ENCODE measurements around the gene TDRD9.

DNA sequence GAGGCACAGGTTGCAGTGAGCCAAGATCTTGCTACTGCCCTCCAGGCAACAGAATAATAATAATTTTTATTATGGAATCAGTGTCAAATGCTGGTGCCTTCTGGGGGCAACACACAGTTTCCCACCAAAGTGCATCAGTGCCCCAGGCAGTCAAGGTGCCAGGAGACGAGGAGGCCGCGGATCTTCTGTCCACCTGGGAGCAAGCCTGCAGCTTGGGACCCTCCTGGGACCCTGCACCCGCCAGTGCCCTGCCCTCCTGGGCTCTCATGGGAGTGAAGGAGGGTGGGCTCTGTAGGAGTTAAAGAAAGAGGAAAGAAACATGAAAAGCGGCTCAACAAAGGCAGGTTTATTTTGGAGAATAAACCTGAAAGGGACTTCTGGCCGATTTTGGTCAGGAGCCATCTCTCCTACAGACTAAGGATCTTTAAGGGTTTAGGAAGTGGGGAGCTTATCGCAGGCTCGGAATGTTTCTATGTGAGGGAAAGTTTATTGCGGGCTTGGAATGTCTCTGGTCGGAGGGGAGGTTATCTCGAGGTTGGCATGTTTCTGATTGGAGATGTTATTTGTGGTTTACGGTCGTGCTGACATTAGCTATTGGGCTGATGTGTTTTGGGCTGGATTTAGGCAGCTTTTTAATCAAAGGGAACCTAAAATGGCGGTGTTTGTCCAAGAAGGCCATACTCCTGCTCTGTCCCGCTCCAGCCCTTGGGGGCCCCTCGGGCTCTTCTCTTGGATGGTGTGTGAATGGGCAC, 156.2 kb downstream of the TDRD9 start:
- TF ChIP-seq, protein P1, sequence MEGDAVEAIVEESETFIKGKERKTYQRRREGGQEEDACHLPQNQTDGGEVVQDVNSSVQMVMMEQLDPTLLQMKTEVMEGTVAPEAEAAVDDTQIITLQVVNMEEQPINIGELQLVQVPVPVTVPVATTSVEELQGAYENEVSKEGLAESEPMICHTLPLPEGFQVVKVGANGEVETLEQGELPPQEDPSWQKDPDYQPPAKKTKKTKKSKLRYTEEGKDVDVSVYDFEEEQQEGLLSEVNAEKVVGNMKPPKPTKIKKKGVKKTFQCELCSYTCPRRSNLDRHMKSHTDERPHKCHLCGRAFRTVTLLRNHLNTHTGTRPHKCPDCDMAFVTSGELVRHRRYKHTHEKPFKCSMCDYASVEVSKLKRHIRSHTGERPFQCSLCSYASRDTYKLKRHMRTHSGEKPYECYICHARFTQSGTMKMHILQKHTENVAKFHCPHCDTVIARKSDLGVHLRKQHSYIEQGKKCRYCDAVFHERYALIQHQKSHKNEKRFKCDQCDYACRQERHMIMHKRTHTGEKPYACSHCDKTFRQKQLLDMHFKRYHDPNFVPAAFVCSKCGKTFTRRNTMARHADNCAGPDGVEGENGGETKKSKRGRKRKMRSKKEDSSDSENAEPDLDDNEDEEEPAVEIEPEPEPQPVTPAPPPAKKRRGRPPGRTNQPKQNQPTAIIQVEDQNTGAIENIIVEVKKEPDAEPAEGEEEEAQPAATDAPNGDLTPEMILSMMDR (conservative IDR thresholded peaks at IDR 0.05; ENCODE audit: low read depth, low read length) = no peak
- no peak for TF ChIP-seq EZH2 (IDR thresholded peaks at IDR 0.05; ENCODE audit: borderline replicate concordance, low read depth, low read length, poor library complexity, severe bottlenecking)
